Calu3 (cell line): ENCODE results near the gene LSP1. TPM values are rescaled to one million over a fixed set of nuclear protein-coding genes. Genes with fewer than 3 reads are reported as not detected.

ENCODE experiments used
- BruUV-seq: library from RNA; stranded (reverse); fragments of 400-500 nt; replicated peaks from 2 replicates; lab custom pipeline; 2021; lab: Mats Ljungman, UMichigan
- CTCF ChIA-PET: fragments of 300-600 bp; sonication (Branson Sonifier 250); formaldehyde crosslinking; loops from one replicate; lab custom pipeline; 2022; ENCODE audit warnings: antibody characterized with exemption; lab: Charles Lee
- DNase-seq: peaks from one replicate; pipeline ENCODE4 v3.0.0; 2022
- H3K27ac Mint-ChIP-seq: one replicate; pipeline ENCODE4 v1.8.0; 2022; ENCODE audit warnings: mixed read lengths; ENCODE audit not compliant: unreplicated experiment
- H3K27me3 Mint-ChIP-seq: one replicate; pipeline ENCODE4 v1.8.0; 2022; ENCODE audit warnings: mixed read lengths; ENCODE audit not compliant: unreplicated experiment
- H3K36me3 Mint-ChIP-seq: one replicate; pipeline ENCODE4 v1.8.0; 2022; ENCODE audit warnings: mild to moderate bottlenecking, moderate library complexity, mixed read lengths; ENCODE audit not compliant: insufficient read depth, unreplicated experiment
- H3K4me1 Mint-ChIP-seq: one replicate; pipeline ENCODE4 v1.8.0; 2022; ENCODE audit warnings: mild to moderate bottlenecking, low read depth, mixed read lengths; ENCODE audit not compliant: unreplicated experiment
- H3K4me3 Mint-ChIP-seq: one replicate; pipeline ENCODE4 v1.8.0; 2022; ENCODE audit warnings: mild to moderate bottlenecking, low read depth, moderate library complexity, mixed read lengths; ENCODE audit not compliant: unreplicated experiment
- H3K9me3 Mint-ChIP-seq: one replicate; pipeline ENCODE4 v1.8.0; 2022; ENCODE audit warnings: low read depth, mixed read lengths; ENCODE audit not compliant: unreplicated experiment
- CTCF ChIP-seq: fragments of 200-600 bp; IDR thresholded peaks from one replicate; pipeline ENCODE4 v1.8.0; 2022; ENCODE audit warnings: antibody characterized with exemption; ENCODE audit not compliant: unreplicated experiment
- intact Hi-C: fragments of 100-400 bp; cut with micrococcal nuclease; formaldehyde crosslinking; loops from one replicate; pipeline ENCODE4 v1.10.0; 2022; ENCODE audit not compliant: unreplicated experiment
- total RNA-seq: library from RNA; stranded (reverse); gene quantifications from 2 replicates; pipeline ENCODE4 v1.2.3, GENCODE V29; 2022

LSP1 gene
- total RNA-seq, 1 experiment from 2014 or later: not detected

DNA sequence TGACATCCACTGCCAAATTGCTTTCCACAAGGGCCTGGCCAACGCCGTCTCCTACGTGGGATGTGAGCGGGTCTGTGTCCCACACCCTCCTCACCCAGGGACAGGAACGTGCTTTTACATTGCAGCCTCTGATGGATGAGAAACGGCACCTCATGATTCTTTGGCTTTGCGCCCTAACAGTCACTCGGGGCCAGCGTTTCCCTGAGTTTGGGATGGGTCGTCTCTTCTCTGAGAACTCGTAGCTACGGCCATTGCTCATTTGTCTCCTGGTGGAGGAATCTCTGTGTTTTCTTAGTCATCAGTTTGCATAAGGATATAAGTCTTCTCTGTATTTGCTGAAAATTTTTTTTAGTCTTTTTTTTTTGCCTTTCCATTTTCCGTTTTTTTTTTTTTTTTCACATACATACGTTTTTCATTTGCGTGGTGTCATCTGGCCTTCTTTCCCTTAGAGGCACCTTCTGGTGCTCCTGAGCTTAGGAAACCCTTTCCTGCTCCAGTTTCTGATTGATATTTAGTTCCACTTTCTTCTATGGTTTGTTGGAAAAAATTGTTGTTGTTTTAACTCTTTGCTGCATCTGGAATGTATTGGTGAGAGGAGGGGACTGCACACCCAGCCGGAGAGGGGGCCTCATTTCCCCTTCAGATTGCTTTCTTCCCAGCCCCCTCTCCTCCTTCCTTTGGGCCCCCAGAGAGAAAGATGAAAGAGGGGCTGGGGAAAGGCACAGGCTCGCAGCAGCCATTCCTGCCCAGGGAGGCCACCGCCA is 78.6 kb downstream of the LSP1 start:
- Mint-ChIP-seq H3K27ac (no peak overlapping the region), H3K9me3 (no peaks in the 10 kb centered on the region), H3K4me1 (no peaks in the 10 kb centered on the region), H3K4me3 (no peak overlapping the region), H3K36me3 (no peaks in the 10 kb centered on the region), H3K27me3 (peaks cover 66% of the 10 kb centered on the region)
- CTCF ChIA-PET: no interaction called here
- no peak for DNase-seq
- no peak for TF ChIP-seq CTCF
- intact Hi-C loops: no loop called here
- BruUV-seq: no TSS peak

DNA sequence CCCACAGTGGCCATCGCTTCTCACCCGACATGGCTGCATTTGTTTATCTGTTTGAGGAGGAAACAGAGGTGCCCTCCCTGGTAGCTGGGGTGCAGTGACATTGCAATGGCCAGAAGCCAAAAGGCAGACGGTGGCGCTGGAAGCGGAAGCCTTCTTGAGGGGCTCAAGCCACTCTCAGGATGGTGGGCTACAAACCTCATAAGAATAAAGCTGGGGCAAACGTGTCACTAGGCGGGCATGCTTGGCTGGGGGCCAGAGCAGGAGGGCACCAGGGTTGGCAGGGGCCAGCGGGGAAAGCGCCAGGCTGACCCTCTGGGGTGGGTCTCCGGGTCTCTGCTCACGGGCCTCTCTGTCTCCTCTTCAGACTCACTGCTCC is 79.2 kb downstream of the LSP1 start:
- TF ChIP-seq CTCF: no peak
- Mint-ChIP-seq H3K4me1 (no peaks in the 10 kb centered on the region), H3K4me3 (no peak overlapping the region), H3K36me3 (no peaks in the 10 kb centered on the region), H3K9me3 (no peaks in the 10 kb centered on the region), H3K27me3 (peaks cover 60% of the 10 kb centered on the region), H3K27ac (no peak overlapping the region)
- intact Hi-C loops: no loop called here
- CTCF ChIA-PET: no interaction called here
- no peak for DNase-seq
- no TSS peak for BruUV-seq

- CTCF ChIA-PET: no interaction called here
- intact Hi-C loops: no loop called here
- Mint-ChIP-seq H3K27me3 (peaks cover 57% of the 10 kb centered on the region), H3K4me1 (no peaks in the 10 kb centered on the region), H3K36me3 (no peaks in the 10 kb centered on the region), H3K9me3 (no peaks in the 10 kb centered on the region), H3K4me3 (no peak overlapping the region), H3K27ac (no peak overlapping the region)
- no TSS peak for BruUV-seq
- TF ChIP-seq CTCF: no peak
- DNase-seq: no peak
Observed at GRCh38 chr11:1932681-1933080, 79.8 kb downstream of the LSP1 start.

GRCh38 chr11:1933416-1934334 is 80.8 kb downstream of the LSP1 start:
- Mint-ChIP-seq H3K9me3 (no peaks in the 10 kb centered on the region), H3K36me3 (no peaks in the 10 kb centered on the region), H3K4me3 (no peak overlapping the region), H3K27ac (no peak overlapping the region), H3K4me1 (no peaks in the 10 kb centered on the region), H3K27me3 (peaks cover 63% of the 10 kb centered on the region)
- no TSS peak for BruUV-seq
- CTCF ChIA-PET: interaction anchor here (1.0 kb wide), 1 partner anchor 24 kb away, joined by 3 read pairs; no protein-coding TSS in a partner anchor
- no peak for TF ChIP-seq CTCF
- no peak for DNase-seq
- intact Hi-C loops: no loop called here
